Naive B cell (primary cell): ENCODE measurements around the gene PRKCA. TPM values are rescaled to one million over a fixed set of nuclear protein-coding genes. Genes with fewer than 3 reads are reported as not detected.

Source experiments
- ATAC-seq, 2 donors: fragments of 150-1000 bp; cut with Tn5 transposase; 2 replicates each; pipeline ENCODE4 v1.10.0; 2021; ENCODE audit warnings: low read depth in 2 of 2, mild to moderate bottlenecking in 2 of 2, moderate library complexity in 2 of 2
- DNase-seq: peaks from one replicate; pipeline ENCODE4 v3.0.0; 2022
- H3K27ac Mint-ChIP-seq, 6 donors: one replicate each; pipeline ENCODE4 v1.8.0; 2020 to 2022; ENCODE audit warnings: mild to moderate bottlenecking in 6 of 6, mixed read lengths in 6 of 6, moderate library complexity in 5 of 6, inconsistent platforms in 2 of 6
- H3K27me3 Mint-ChIP-seq, 3 donors: one replicate each; pipeline ENCODE4 v1.8.0; 2021 to 2022; ENCODE audit warnings: mixed read lengths in 3 of 3, mild to moderate bottlenecking in 1 of 3
- H3K36me3 Mint-ChIP-seq, 2 donors: one replicate each; pipeline ENCODE4 v1.8.0; 2020 to 2022; ENCODE audit warnings: mixed read lengths in 2 of 2, inconsistent platforms in 1 of 2, mild to moderate bottlenecking in 1 of 2
- H3K4me1 Mint-ChIP-seq, 3 donors: one replicate each; pipeline ENCODE4 v1.8.0; 2020 to 2022; ENCODE audit warnings: mixed read lengths in 3 of 3, inconsistent platforms in 1 of 3, mild to moderate bottlenecking in 1 of 3, moderate library complexity in 1 of 3
- H3K4me3 Mint-ChIP-seq, 8 donors: one replicate each; pipeline ENCODE4 v1.8.0; 2020 to 2022; ENCODE audit warnings: mild to moderate bottlenecking in 8 of 8, mixed read lengths in 8 of 8, moderate library complexity in 8 of 8, inconsistent platforms in 2 of 8
- H3K9me3 Mint-ChIP-seq, 7 donors: one replicate each; pipeline ENCODE4 v1.8.0; 2020 to 2022; ENCODE audit warnings: mixed read lengths in 7 of 7, mild to moderate bottlenecking in 5 of 7, inconsistent platforms in 2 of 7, moderate library complexity in 1 of 7
- polyA plus RNA-seq, 6 donors: library from polyadenylated mRNA; unstranded; fragments of 300-500 nt; fragmentation: Illumina TruSeq; gene quantifications; one replicate each; pipeline ENCODE4 v1.2.3, GENCODE V29; 2021; ENCODE audit warnings: low read depth in 6 of 6

PRKCA gene
- polyA plus RNA-seq, 6 donors from 2014 or later: 0.03 to 0.06 TPM; not detected in 4

DNA sequence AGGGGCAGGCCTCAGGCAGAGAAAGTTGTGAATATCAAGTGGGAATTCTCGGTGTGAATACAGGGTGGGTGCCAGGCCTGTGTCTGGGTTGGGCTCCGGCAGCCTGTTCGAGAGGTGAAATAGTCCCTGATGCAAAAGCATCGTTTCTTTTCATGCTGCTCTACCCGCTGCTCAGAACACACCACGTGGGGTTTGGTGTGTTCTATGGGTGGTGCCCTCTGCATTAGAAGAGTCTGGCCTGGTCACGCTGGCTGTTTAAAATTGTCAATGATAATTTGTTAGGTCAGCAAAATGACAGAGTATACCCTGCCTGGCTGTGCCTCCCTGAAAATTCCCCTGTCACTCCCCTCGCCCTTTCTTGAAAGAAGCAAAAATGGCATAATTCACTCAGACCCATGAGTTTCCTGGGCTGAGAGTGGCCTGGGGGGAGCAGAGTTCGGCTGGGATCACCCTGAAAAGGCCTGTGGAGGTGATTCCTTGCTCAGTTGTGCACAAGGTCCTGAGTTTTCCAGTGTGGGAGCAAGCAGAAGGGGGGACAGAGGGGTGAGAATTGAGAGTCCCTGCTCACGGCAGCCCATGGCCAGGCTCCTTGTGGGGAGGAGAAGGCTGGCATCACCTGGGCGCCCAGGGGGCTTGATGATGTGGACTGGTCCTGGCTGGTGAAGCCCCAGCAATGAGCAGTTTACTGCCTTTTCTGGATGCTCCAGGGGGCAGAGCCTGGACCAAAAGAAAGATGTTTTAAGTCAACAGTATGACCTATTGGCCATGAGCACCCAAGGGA, 535.7 kb downstream of the PRKCA start:
- Mint-ChIP-seq H3K36me3 (no peaks in the 10 kb centered on the region), H3K9me3 (peaks cover 0 to 3% (median 0%) of the 10 kb centered on the region in 7 donors), H3K4me1 (peaks cover 0 to 5% (median 0%) of the 10 kb centered on the region in 3 donors), H3K27ac (no peak overlapping the region), H3K27me3 (peaks cover 28 to 46% (median 41%) of the 10 kb centered on the region in 3 donors), H3K4me3 (no peak overlapping the region)
- DNase-seq: no peak
- no peak for ATAC-seq

DNA sequence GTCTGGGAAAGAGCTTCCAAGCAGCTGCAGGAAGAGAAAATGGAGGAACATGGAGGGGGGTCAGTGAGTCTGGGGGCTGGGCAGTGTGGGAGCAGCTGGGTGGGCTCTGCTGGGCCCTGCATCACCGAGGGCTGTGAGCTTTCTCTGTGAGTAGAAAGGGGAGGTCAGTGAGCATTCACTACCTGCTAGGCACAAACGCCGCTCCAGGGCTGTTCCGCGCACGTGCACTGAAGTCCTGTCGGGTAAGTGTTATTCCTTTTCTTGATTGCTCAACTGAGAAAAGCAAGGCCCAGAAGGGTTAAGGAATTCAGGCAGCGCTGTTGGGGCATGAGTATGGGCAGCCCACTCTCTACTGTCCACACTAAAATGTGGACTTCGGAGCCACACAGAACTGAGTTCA, 537.2 kb downstream of the PRKCA start:
- no peak overlapping the region for H3K4me3 Mint-ChIP-seq
- H3K4me1 Mint-ChIP-seq: peaks cover 0 to 4% (median 0%) of the 10 kb centered on the region in 3 donors
- ATAC-seq (no peak), DNase-seq (no peak)
- peaks cover 19 to 30% (median 29%) of the 10 kb centered on the region in 3 donors for H3K27me3 Mint-ChIP-seq
- H3K36me3 Mint-ChIP-seq: no peaks in the 10 kb centered on the region
- peaks cover 0 to 3% (median 0%) of the 10 kb centered on the region in 7 donors for H3K9me3 Mint-ChIP-seq
- H3K27ac Mint-ChIP-seq: no peak overlapping the region

DNA sequence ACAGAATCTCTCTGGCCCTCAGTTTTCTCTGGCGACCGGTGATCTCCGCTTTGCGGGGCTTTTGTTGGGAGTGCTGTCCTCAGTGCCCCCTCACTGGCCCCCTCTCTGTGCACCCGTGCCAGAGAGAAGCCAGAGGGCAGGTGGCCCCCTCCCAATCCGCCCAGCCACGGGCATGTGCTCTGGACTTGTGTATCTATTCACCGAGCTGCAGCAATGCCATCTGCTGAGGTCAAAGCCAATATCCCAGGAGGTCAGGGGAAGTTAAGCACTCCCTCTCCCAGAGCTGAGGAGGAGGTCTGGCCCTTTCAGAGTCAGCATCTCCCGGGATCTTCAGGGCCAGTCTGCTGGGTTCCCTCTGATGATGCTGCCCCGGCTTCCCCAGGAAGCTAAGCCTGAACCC, 537.6 kb downstream of the PRKCA start:
- no peak overlapping the region for H3K27ac Mint-ChIP-seq
- H3K36me3 Mint-ChIP-seq: no peaks in the 10 kb centered on the region
- no peak for DNase-seq
- peaks cover 0 to 3% (median 0%) of the 10 kb centered on the region in 3 donors for H3K4me1 Mint-ChIP-seq
- H3K27me3 Mint-ChIP-seq: peaks cover 19 to 29% (median 29%) of the 10 kb centered on the region in 3 donors
- no peak overlapping the region for H3K4me3 Mint-ChIP-seq
- ATAC-seq: no peak
- peaks cover 0 to 3% (median 0%) of the 10 kb centered on the region in 7 donors for H3K9me3 Mint-ChIP-seq

DNA sequence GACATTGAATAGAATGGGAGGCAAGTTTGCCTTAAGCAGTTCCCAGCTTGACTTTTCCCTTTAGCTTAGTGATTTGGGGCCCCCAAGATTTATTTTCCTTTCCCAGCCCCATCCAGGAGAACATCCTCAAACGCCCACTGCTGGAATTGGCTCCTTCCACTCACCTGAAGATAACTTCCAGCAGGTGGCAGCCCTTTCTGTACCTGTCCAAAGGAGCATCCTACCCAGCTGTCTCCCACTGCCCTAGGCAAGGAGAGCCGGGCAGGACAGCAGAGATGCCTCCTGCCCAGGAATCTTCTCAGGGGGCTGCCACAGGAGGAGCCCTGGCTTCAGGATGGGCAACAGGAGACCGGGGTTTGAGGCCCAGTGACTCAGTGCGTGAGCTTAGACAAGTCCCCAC, 538.9 kb downstream of the PRKCA start:
- no peak for DNase-seq
- Mint-ChIP-seq H3K27me3 (peaks cover 14 to 23% (median 20%) of the 10 kb centered on the region in 3 donors), H3K36me3 (no peaks in the 10 kb centered on the region), H3K9me3 (peaks cover 0 to 5% (median 0%) of the 10 kb centered on the region in 7 donors), H3K4me1 (no peaks in the 10 kb centered on the region), H3K4me3 (no peak overlapping the region), H3K27ac (no peak overlapping the region)
- ATAC-seq: no peak

DNA sequence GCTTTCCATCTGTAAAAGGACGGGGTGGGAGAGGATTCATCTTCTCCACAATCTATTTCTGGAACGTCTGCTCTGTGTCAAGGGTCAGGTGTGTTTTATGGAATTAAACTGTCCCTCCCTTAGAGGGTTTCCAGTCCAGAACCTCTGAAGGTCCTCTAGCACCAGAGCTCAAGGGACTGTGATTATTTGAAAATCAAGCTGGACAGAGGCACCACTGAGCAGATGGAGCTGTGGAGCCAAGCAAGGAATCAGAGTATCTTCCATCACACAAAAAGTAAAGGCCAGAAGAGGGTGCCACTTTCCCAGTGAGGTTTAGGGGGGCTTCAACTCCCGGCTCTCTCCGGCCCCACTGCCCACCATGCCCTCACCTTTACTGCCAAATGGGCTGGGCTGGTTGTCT, 539.3 kb downstream of the PRKCA start:
- Mint-ChIP-seq H3K27ac (no peak overlapping the region), H3K4me3 (no peak overlapping the region)
- no peak for DNase-seq

DNA sequence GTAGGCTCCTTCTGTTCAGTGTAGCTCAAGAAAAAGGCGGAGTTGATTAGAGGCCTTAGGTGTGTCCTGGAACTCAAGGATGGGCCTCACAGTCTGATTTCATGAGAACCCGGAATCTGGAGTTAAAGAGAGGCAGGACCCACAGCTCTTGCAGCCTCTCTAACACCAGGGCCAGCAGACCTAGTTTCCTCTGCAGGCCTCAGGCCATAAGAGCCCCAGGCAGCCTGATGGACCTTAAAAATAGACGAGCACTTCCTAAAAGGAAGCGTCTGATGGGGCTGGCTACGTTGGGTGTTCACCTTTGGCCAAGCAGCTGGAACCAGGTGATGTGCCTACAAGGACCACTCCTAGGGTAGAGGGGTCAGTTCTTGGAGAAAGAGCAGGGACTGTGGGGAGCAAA, 540.1 kb downstream of the PRKCA start:
- no peak overlapping the region for H3K27ac Mint-ChIP-seq
- H3K9me3 Mint-ChIP-seq: peaks cover 0 to 8% (median 0%) of the 10 kb centered on the region in 7 donors
- no peak overlapping the region for H3K4me3 Mint-ChIP-seq
- ATAC-seq (no peak), DNase-seq (no peak)
- no peaks in the 10 kb centered on the region for H3K36me3 Mint-ChIP-seq
- H3K4me1 Mint-ChIP-seq: no peaks in the 10 kb centered on the region
- H3K27me3 Mint-ChIP-seq: peaks cover 11 to 13% (median 11%) of the 10 kb centered on the region in 3 donors

More for the DNA sequence above, 539.3 kb downstream of the PRKCA start:
- Mint-ChIP-seq H3K4me1 (no peaks in the 10 kb centered on the region), H3K36me3 (no peaks in the 10 kb centered on the region), H3K9me3 (peaks cover 0 to 8% (median 0%) of the 10 kb centered on the region in 7 donors), H3K27me3 (peaks cover 14 to 19% (median 16%) of the 10 kb centered on the region in 3 donors)
- no peak for ATAC-seq

DNA sequence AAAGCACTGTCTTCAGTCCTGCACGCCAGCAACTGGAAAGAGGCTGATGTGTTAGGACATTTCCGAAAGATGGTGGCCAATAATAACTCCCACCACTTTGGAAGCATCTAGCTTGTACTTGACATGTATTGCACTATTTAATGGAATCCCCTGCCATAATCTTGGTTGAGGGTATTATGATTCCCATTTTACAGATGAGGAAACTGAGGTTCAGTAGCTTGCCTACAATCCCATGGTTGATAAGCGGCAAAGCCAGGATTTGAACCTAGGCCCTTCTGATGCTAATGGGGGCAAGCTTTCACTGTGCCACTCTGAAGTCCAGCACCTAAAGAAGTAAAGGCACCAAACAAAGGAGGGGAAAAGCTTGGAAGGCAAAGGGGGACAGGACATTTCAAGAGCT, 540.5 kb downstream of the PRKCA start:
- no peak for ATAC-seq
- no peak overlapping the region for H3K4me3 Mint-ChIP-seq
- no peaks in the 10 kb centered on the region for H3K4me1 Mint-ChIP-seq
- no peaks in the 10 kb centered on the region for H3K36me3 Mint-ChIP-seq
- H3K27ac Mint-ChIP-seq: peak overlapping the region in 1 of 6 donors; percentile 38
- H3K27me3 Mint-ChIP-seq: peaks cover 8 to 9% (median 9%) of the 10 kb centered on the region in 3 donors
- peaks cover 0 to 8% (median 2%) of the 10 kb centered on the region in 7 donors for H3K9me3 Mint-ChIP-seq
- DNase-seq: no peak

DNA sequence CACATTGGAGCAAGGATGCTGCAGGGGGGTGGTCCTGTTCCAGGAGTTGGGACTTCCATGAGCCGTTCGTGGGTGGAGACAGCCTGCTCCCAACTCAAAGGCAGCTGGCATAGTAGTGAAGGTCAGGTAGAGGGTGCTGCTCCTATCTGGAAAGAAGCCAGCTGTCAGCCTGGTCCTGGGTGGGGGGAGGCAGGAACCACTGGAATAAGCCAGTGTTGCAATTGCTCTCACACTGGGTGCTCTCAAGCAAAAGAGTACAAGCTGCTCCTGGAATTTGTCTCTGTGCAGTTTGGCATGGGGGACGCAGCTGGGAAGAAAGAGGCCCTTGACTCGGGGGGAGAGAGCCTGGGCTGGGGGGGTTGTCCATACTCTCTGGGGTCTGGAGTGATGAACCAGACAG, 541.2 kb downstream of the PRKCA start:
- no peaks in the 10 kb centered on the region for H3K4me1 Mint-ChIP-seq
- no peaks in the 10 kb centered on the region for H3K36me3 Mint-ChIP-seq
- no peak overlapping the region for H3K27ac Mint-ChIP-seq
- peaks cover 8 to 9% (median 9%) of the 10 kb centered on the region in 3 donors for H3K27me3 Mint-ChIP-seq
- DNase-seq: no peak
- H3K4me3 Mint-ChIP-seq: no peak overlapping the region
- ATAC-seq: no peak
- H3K9me3 Mint-ChIP-seq: peaks cover 0 to 8% (median 2%) of the 10 kb centered on the region in 7 donors

DNA sequence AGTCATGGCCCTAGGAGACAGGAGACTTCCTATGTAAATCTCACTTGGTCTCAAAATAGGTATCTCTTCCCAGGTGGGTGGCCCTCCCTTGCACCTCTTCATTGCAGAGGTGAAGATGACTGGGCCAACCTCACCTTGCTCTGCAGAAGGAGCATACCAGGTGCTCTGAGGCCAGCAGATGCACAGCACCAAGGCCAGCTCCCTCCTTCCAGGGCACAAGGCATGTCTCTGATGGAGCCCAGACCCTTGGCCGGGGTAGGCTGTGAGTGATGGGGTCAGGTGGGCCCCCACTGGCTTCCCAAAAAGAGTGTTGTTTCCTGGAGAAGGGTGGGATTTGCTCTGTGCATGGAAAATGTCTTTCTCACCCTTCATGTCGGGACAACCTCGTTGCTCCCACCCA, 545.3 kb downstream of the PRKCA start:
- Mint-ChIP-seq H3K9me3 (peaks cover 0 to 7% (median 2%) of the 10 kb centered on the region in 7 donors), H3K36me3 (peaks cover 0 to 7% of the 10 kb centered on the region in 2 donors), H3K4me1 (no peaks in the 10 kb centered on the region), H3K27me3 (peaks cover 0 to 9% (median 0%) of the 10 kb centered on the region in 3 donors), H3K27ac (no peak overlapping the region), H3K4me3 (no peak overlapping the region)
- DNase-seq (no peak), ATAC-seq (no peak)

DNA sequence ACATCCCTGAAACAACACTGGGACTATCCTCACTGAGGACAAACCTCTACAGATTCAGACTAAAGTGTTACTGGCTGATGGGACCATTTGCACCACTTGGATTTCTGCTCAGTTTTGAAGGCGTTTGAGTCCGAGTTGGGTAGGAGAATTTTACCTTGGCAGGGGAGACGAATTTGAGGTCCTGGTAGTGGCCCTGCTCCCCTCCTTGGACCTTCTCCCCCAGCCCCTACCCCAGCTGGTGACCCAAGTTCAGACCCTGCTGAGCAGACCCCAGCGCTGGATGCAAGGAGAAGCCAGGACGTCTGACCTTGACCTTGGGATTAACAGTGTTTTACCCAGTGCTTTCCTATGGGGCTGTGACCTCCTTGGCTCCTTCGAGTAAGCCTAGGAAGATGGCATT, 546.1 kb downstream of the PRKCA start:
- no peak for ATAC-seq
- Mint-ChIP-seq H3K4me3 (no peak overlapping the region), H3K9me3 (peaks cover 0 to 7% (median 2%) of the 10 kb centered on the region in 7 donors), H3K27ac (no peak overlapping the region), H3K4me1 (no peaks in the 10 kb centered on the region), H3K27me3 (peaks cover 0 to 9% (median 0%) of the 10 kb centered on the region in 3 donors), H3K36me3 (peaks cover 0 to 7% of the 10 kb centered on the region in 2 donors)
- no peak for DNase-seq

DNA sequence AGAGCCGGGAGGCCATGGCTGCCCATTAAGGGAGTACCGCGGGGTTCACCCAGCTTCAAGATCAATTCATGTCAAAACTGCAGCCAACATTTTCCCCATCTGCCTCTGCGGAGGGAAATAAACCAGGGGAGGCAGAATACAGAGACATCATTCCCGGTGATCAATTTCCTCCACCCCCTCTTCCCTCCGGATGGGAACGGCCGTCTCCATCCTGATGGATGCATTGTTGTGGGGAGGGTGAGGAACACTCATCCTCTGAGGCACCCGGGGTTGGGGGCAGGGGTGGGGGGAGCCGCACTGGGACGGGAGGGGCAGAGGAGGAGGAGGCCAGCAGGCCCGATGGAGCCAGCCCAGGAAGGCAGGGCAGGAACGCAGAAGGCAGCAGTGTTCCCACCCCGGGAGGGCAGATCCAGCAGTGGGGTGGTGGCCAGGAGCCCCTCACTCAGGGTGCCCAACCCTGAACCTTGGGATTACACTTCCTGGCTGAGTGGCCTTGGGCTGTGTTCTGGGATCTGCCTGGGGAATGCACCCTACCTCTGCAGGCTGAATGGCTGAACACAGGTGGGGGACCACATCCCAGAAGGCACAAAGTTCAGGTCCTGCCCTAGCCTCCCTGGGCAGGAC, 546.7 kb downstream of the PRKCA start:
- Mint-ChIP-seq H3K27me3 (peaks cover 0 to 9% (median 0%) of the 10 kb centered on the region in 3 donors), H3K36me3 (peaks cover 0 to 7% of the 10 kb centered on the region in 2 donors), H3K27ac (no peak overlapping the region), H3K9me3 (peaks cover 0 to 7% (median 2%) of the 10 kb centered on the region in 7 donors), H3K4me3 (no peak overlapping the region), H3K4me1 (no peaks in the 10 kb centered on the region)
- DNase-seq: no peak
- no peak for ATAC-seq

DNA sequence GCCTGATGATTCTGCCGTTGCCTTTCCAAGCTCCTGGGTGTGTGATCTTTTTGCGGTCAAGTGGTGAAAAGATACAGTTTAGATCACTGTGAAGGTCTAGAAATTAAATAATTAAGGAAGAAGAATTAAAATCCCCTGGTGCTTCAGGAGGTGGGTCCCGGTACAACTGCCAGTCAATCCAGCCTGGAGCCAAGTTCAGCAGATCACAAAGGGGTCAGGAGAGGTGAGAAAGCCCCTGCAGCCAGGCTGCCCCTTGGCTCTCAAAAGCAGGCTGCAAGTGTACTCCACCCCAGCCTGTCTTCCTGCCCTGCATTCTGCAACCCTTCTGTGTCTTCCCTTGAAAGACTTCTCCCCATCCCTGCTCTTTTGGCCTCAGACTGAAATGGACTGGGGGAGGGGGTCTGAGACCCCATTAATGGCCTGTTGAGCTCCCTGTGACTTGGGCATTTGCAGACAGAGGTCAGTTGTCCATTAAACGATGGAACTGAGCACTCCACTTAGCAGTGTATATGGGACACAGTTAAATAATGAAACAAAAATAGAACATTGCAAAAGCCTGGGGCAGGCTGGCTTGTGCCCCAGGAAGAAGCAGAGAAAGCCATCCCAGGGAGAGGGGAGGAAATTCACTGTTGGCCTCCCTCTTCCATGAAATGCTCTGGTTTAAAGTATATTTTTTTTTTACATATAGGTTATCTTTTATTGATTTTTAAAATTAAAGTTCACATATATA, 547.6 kb downstream of the PRKCA start:
- H3K27me3 Mint-ChIP-seq: peaks cover 0 to 9% (median 0%) of the 10 kb centered on the region in 3 donors
- no peaks in the 10 kb centered on the region for H3K4me1 Mint-ChIP-seq
- no peak for DNase-seq
- H3K9me3 Mint-ChIP-seq: peaks cover 0 to 13% (median 5%) of the 10 kb centered on the region in 7 donors
- H3K27ac Mint-ChIP-seq: no peak overlapping the region
- no peak for ATAC-seq
- peaks cover 0 to 7% of the 10 kb centered on the region in 2 donors for H3K36me3 Mint-ChIP-seq
- H3K4me3 Mint-ChIP-seq: no peak overlapping the region

DNA sequence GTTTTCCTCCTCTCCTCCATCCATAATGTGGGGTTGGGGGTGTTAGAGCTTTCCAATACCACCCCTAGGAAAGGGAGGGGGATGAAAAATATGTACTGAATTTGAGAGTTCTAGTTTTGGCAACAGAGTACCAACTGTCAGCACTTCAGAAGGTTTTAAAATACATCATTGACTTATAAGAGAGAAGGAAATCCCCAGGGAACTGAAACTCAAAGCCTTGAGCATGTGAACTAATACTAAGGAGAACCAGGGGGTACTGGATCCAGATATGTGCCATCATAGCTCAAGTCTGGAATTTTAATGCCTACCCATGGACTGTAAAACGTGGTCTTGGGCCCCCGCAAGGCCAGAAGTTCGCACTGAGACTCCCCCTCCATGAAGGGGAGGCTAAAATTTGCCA, 548.3 kb downstream of the PRKCA start:
- Mint-ChIP-seq H3K27ac (no peak overlapping the region), H3K4me3 (no peak overlapping the region), H3K36me3 (peaks cover 0 to 7% of the 10 kb centered on the region in 2 donors), H3K27me3 (peaks cover 0 to 9% (median 0%) of the 10 kb centered on the region in 3 donors), H3K9me3 (peaks cover 0 to 13% (median 6%) of the 10 kb centered on the region in 7 donors), H3K4me1 (no peaks in the 10 kb centered on the region)
- ATAC-seq (no peak), DNase-seq (no peak)
